Measurements from ENCODE around the gene VAMP4.

DNA sequence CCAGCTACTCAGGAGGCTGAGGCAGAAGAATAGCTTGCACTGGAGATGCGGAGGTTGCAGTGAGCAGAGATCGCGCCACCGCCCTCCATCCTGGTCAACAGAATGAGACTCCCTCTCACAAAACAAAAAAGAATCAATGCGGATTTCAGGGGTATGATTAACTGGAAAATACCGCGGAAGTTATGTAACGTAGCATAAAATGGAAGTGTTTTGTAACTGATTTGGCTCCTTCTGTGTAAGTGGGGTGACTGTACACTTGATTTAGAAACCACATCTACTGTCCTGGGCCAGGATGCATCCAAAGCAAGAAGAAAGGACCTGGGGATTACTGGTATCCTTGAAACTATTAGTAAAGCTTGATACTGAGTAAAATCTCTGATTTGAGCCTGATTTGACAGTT lies 3.1 kb upstream of the VAMP4 start:
- TF ChIP-seq CTCF (IDR thresholded peaks at IDR 0.05; ENCODE audit: insufficient read depth, low read depth, low read length) (no peak), EZH2 (IDR thresholded peaks at IDR 0.05; ENCODE audit: insufficient read depth, low read length) (no peak)
